ENCODE measurements around the gene PACRG.

GRCh38 chr6:163159689-163160088 lies 431.9 kb downstream of the PACRG start:
- TF ChIP-seq EP300 (IDR thresholded peaks at IDR 0.05) (no peak), POLR2A (IDR thresholded peaks at IDR 0.05) (no peak), CTCF (IDR thresholded peaks at IDR 0.05) (no peak)
